Measurements from ENCODE around the gene PSMD1. TPM values are rescaled to one million over a fixed set of nuclear protein-coding genes. Genes with fewer than 3 reads are reported as not detected.

The PSMD1 gene
- polyA plus RNA-seq, 2 donors: 18.0 to 38.6 TPM

- H3K4me3 ChIP-seq (ENCODE audit: low read depth in 1 of 2, low read length in 2 of 2): no peak overlapping the region
- peak overlapping the region in 1 of 2 donors; percentile 1 for H3K27ac ChIP-seq (ENCODE audit: low read depth in 2 of 2, low read length in 1 of 2)
- WGBS, 2 donors: 48 to 65% methylated on average over 4 of the region's 4 CpGs
- no peaks in the 10 kb centered on the region for H3K36me3 ChIP-seq (ENCODE audit: control insufficient read depth in 2 of 2, insufficient read depth in 2 of 2, low read length in 1 of 2)
- H3K27me3 ChIP-seq (ENCODE audit: control insufficient read depth in 1 of 2, insufficient read depth in 2 of 2, low read length in 2 of 2): no peaks in the 10 kb centered on the region
- no peaks in the 10 kb centered on the region for H3K4me1 ChIP-seq (ENCODE audit: control insufficient read depth in 2 of 2, insufficient read depth in 2 of 2, low read length in 1 of 2)
- H3K9me3 ChIP-seq (ENCODE audit: control insufficient read depth in 2 of 2, insufficient read depth in 1 of 2, low read depth in 1 of 2, low read length in 1 of 2): no peaks in the 10 kb centered on the region
Measured at GRCh38 chr2:231123362-231123898, 66.8 kb downstream of the PSMD1 start.

DNA sequence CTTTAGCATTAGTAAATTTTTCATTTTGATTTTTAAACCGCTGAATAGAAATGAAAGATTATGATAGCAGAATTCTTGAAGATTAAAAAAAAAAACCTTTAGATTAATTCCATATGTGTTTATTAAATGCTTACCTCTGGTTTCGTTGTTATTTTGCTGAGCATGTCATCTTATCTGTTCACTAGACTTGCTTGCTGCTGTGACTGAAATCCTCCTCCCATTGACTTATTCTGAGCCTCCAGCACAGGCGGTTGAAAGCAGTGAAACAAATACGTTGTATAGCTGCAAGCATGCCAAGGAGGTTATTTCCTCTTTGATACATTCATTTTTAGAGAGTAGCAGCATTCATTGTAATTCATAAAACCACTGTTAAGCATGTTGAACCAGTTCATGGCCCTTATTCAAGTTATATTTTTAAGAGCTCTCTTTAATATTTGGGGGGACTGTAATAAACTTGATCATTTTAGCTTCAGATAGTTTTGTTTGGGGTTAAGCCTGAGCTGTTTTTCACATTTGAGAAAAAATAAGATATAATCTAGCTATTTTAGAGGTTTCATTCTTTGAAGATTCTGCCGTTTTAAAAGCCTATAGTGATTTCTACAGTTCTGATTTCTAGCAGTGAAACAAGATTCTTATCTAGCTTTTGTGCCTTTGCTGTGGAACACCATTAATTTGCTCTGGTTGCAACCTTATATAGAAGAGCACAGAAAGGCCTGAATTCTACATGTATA lies 68.3 kb downstream of the PSMD1 start, which contains the start of gene HTR2B:
Gene HTR2B, minus strand, starts transcription at position 205 of the 731 bp plus-strand sequence. CDS start 1,278 bp downstream, outside the sequence.
- 53 to 61% methylated on average over 5 of the region's 5 CpGs for WGBS, 2 donors
- no peak within 1 kb of the TSS for H3K27ac ChIP-seq (ENCODE audit: low read depth in 2 of 2, low read length in 1 of 2)
- no peaks in the 10 kb centered on the region for H3K4me1 ChIP-seq (ENCODE audit: control insufficient read depth in 2 of 2, insufficient read depth in 2 of 2, low read length in 1 of 2)
- H3K9me3 ChIP-seq (ENCODE audit: control insufficient read depth in 2 of 2, insufficient read depth in 1 of 2, low read depth in 1 of 2, low read length in 1 of 2): no peaks in the 10 kb centered on the region
- no peaks in the 10 kb centered on the region for H3K27me3 ChIP-seq (ENCODE audit: control insufficient read depth in 1 of 2, insufficient read depth in 2 of 2, low read length in 2 of 2)
- no peak within 1 kb of the TSS for H3K4me3 ChIP-seq (ENCODE audit: low read depth in 1 of 2, low read length in 2 of 2)
- H3K36me3 ChIP-seq (ENCODE audit: control insufficient read depth in 2 of 2, insufficient read depth in 2 of 2, low read length in 1 of 2): no peaks in the 10 kb centered on the region

- H3K27me3 ChIP-seq (ENCODE audit: control insufficient read depth in 1 of 2, insufficient read depth in 2 of 2, low read length in 2 of 2): no peaks in the 10 kb centered on the region
- H3K4me1 ChIP-seq (ENCODE audit: control insufficient read depth in 2 of 2, insufficient read depth in 2 of 2, low read length in 1 of 2): no peaks in the 10 kb centered on the region
- no peak overlapping the region for H3K27ac ChIP-seq (ENCODE audit: low read depth in 2 of 2, low read length in 1 of 2)
- WGBS, 2 donors: 96 to 97% methylated on average over 7 of the region's 7 CpGs
- H3K4me3 ChIP-seq (ENCODE audit: low read depth in 1 of 2, low read length in 2 of 2): no peak overlapping the region
- H3K36me3 ChIP-seq (ENCODE audit: control insufficient read depth in 2 of 2, insufficient read depth in 2 of 2, low read length in 1 of 2): no peaks in the 10 kb centered on the region
- H3K9me3 ChIP-seq (ENCODE audit: control insufficient read depth in 2 of 2, insufficient read depth in 1 of 2, low read depth in 1 of 2, low read length in 1 of 2): no peaks in the 10 kb centered on the region
Measured at GRCh38 chr2:231126123-231126522, 69.5 kb downstream of the PSMD1 start.

DNA sequence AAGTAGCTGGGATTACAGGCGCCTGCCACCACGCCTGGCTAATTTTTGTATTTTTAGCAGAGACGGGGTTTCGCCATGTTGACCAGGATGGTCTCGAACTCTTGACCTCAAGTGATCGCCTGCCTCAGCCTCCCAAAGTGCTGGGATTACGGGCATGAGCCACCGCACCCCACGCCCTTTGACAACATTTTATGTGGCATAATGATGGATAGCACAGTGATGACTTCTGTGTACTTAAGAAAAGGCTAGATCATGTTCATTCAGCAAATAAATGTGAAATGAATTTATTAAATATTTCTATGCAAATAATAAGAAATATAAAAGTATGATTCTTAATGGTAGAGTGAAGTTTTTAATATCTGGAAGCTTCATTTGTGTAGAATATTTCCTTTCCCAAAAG lies 70.8 kb downstream of the PSMD1 start:
- no peak overlapping the region for H3K4me3 ChIP-seq (ENCODE audit: low read depth in 1 of 2, low read length in 2 of 2)
- H3K36me3 ChIP-seq (ENCODE audit: control insufficient read depth in 2 of 2, insufficient read depth in 2 of 2, low read length in 1 of 2): no peaks in the 10 kb centered on the region
- whole genome bisulfite sequencing, 2 donors: 93 to 97% methylated on average over 9 of the region's 9 CpGs
- H3K27me3 ChIP-seq (ENCODE audit: control insufficient read depth in 1 of 2, insufficient read depth in 2 of 2, low read length in 2 of 2): no peaks in the 10 kb centered on the region
- H3K9me3 ChIP-seq (ENCODE audit: control insufficient read depth in 2 of 2, insufficient read depth in 1 of 2, low read depth in 1 of 2, low read length in 1 of 2): no peaks in the 10 kb centered on the region
- no peaks in the 10 kb centered on the region for H3K4me1 ChIP-seq (ENCODE audit: control insufficient read depth in 2 of 2, insufficient read depth in 2 of 2, low read length in 1 of 2)
- no peak overlapping the region for H3K27ac ChIP-seq (ENCODE audit: low read depth in 2 of 2, low read length in 1 of 2)

- no peaks in the 10 kb centered on the region for H3K27me3 ChIP-seq (ENCODE audit: control insufficient read depth in 1 of 2, insufficient read depth in 2 of 2, low read length in 2 of 2)
- no peak overlapping the region for H3K27ac ChIP-seq (ENCODE audit: low read depth in 2 of 2, low read length in 1 of 2)
- WGBS, 2 donors: 96 to 97% methylated on average over 1 of the region's 1 CpG
- no peak overlapping the region for H3K4me3 ChIP-seq (ENCODE audit: low read depth in 1 of 2, low read length in 2 of 2)
- H3K9me3 ChIP-seq (ENCODE audit: control insufficient read depth in 2 of 2, insufficient read depth in 1 of 2, low read depth in 1 of 2, low read length in 1 of 2): no peaks in the 10 kb centered on the region
- H3K36me3 ChIP-seq (ENCODE audit: control insufficient read depth in 2 of 2, insufficient read depth in 2 of 2, low read length in 1 of 2): no peaks in the 10 kb centered on the region
- H3K4me1 ChIP-seq (ENCODE audit: control insufficient read depth in 2 of 2, insufficient read depth in 2 of 2, low read length in 1 of 2): no peaks in the 10 kb centered on the region
Measured at GRCh38 chr2:231127936-231128335, 71.3 kb downstream of the PSMD1 start.

DNA sequence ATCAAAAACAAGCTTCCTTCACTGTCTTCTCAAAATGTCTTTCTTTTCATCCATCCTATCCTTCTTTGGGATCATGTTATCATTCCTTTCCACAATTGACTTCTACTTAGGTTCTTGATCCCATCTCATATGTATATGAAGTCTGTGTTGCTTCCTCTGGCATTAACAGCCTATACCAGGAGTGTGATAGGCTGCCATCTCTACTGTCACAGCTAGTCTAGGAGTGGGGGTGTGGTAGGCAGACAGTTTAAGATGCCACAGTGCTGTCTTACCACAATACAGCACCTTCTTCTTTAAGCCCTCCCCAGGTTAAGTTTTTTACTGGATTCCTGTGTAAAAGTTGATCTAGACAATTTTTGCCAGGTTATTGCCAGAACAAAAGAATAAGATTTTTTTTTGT lies 71.9 kb downstream of the PSMD1 start:
- no peaks in the 10 kb centered on the region for H3K4me1 ChIP-seq (ENCODE audit: control insufficient read depth in 2 of 2, insufficient read depth in 2 of 2, low read length in 1 of 2)
- H3K9me3 ChIP-seq (ENCODE audit: control insufficient read depth in 2 of 2, insufficient read depth in 1 of 2, low read depth in 1 of 2, low read length in 1 of 2): no peaks in the 10 kb centered on the region
- H3K27me3 ChIP-seq (ENCODE audit: control insufficient read depth in 1 of 2, insufficient read depth in 2 of 2, low read length in 2 of 2): no peaks in the 10 kb centered on the region
- no peak overlapping the region for H3K4me3 ChIP-seq (ENCODE audit: low read depth in 1 of 2, low read length in 2 of 2)
- no peaks in the 10 kb centered on the region for H3K36me3 ChIP-seq (ENCODE audit: control insufficient read depth in 2 of 2, insufficient read depth in 2 of 2, low read length in 1 of 2)
- H3K27ac ChIP-seq (ENCODE audit: low read depth in 2 of 2, low read length in 1 of 2): no peak overlapping the region

- no peak overlapping the region for H3K4me3 ChIP-seq (ENCODE audit: low read depth in 1 of 2, low read length in 2 of 2)
- H3K9me3 ChIP-seq (ENCODE audit: control insufficient read depth in 2 of 2, insufficient read depth in 1 of 2, low read depth in 1 of 2, low read length in 1 of 2): no peaks in the 10 kb centered on the region
- H3K27me3 ChIP-seq (ENCODE audit: control insufficient read depth in 1 of 2, insufficient read depth in 2 of 2, low read length in 2 of 2): no peaks in the 10 kb centered on the region
- 80 to 97% methylated on average over 1 of the region's 1 CpG for WGBS, 2 donors
- no peaks in the 10 kb centered on the region for H3K36me3 ChIP-seq (ENCODE audit: control insufficient read depth in 2 of 2, insufficient read depth in 2 of 2, low read length in 1 of 2)
- H3K27ac ChIP-seq (ENCODE audit: low read depth in 2 of 2, low read length in 1 of 2): no peak overlapping the region
- no peaks in the 10 kb centered on the region for H3K4me1 ChIP-seq (ENCODE audit: control insufficient read depth in 2 of 2, insufficient read depth in 2 of 2, low read length in 1 of 2)
Measured at GRCh38 chr2:231129216-231129615, 72.5 kb downstream of the PSMD1 start.

DNA sequence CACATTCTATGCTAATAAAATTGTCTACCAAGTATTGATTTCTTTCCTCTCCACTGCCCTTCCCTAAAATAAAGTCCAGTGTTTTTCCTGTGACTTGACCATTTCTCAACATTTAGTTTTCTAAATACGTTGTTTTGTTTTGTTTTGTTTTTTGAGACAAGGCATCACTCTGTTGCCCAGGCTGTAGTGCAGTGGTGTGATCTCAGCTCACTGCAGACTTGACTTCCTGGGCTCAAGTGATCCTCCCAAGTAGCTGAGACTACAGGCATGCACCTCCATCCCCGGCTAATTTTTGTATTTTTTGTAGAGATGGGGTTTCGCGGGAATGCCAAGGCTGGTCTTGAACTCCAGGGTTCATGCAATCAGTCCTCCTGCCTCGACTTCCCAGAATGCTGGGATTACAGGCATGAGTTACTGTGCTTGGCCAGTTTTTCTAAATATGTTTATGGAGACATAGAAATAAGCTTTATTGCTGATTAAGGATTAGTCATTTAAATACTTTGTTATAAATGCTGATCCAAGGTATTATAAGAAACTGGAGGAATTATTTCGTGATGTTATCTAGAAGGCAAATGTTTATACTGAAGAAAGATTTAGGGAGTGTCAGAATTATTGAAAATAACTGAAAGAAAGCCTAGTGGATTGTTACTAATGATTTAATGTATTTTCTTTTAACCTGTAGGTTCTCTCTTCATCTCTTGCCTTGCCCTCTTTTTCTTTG lies 73.8 kb downstream of the PSMD1 start:
- no peaks in the 10 kb centered on the region for H3K36me3 ChIP-seq (ENCODE audit: control insufficient read depth in 2 of 2, insufficient read depth in 2 of 2, low read length in 1 of 2)
- H3K27ac ChIP-seq (ENCODE audit: low read depth in 2 of 2, low read length in 1 of 2): no peak overlapping the region
- H3K27me3 ChIP-seq (ENCODE audit: control insufficient read depth in 1 of 2, insufficient read depth in 2 of 2, low read length in 2 of 2): no peaks in the 10 kb centered on the region
- H3K4me3 ChIP-seq (ENCODE audit: low read depth in 1 of 2, low read length in 2 of 2): no peak overlapping the region
- WGBS, 2 donors: 77 to 81% methylated on average over 6 of the region's 6 CpGs
- no peaks in the 10 kb centered on the region for H3K9me3 ChIP-seq (ENCODE audit: control insufficient read depth in 2 of 2, insufficient read depth in 1 of 2, low read depth in 1 of 2, low read length in 1 of 2)
- H3K4me1 ChIP-seq (ENCODE audit: control insufficient read depth in 2 of 2, insufficient read depth in 2 of 2, low read length in 1 of 2): no peaks in the 10 kb centered on the region

DNA sequence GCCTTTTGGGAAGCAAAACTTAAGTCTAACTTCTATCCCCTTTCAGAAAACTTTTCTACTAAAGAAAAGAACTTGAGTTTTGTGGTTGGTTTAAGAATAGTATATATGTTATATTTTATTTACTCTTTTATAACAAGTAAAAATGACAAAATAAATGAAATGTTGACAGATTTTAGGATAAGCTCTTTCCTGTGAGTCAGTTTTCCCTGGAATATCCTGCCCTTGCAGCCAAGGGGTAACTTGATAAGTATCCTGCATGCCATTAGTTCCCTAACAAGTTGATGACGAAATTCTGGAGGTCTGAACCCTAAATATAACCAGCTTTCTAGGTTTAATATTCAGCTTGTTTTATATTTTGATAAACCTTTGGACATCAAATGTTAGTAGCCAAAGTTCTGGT lies 75.5 kb downstream of the PSMD1 start:
- Histone ChIP-seq H3K36me3 (ENCODE audit: control insufficient read depth in 2 of 2, insufficient read depth in 2 of 2, low read length in 1 of 2) (no peaks in the 10 kb centered on the region), H3K9me3 (ENCODE audit: control insufficient read depth in 2 of 2, insufficient read depth in 1 of 2, low read depth in 1 of 2, low read length in 1 of 2) (no peaks in the 10 kb centered on the region), H3K4me1 (ENCODE audit: control insufficient read depth in 2 of 2, insufficient read depth in 2 of 2, low read length in 1 of 2) (no peaks in the 10 kb centered on the region), H3K27me3 (ENCODE audit: control insufficient read depth in 1 of 2, insufficient read depth in 2 of 2, low read length in 2 of 2) (no peaks in the 10 kb centered on the region), H3K4me3 (ENCODE audit: low read depth in 1 of 2, low read length in 2 of 2) (no peak overlapping the region), H3K27ac (ENCODE audit: low read depth in 2 of 2, low read length in 1 of 2) (no peak overlapping the region)
- 77 to 84% methylated on average over 1 of the region's 1 CpG for WGBS, 2 donors

Measured in esophagus (tissue), 2 donors.